HG03354 (cell line): ENCODE results near the gene CIBAR2.
A peak's percentile ranks its signal among the peaks of the same experiment; 100 is the strongest.
"Not testable (repeated sequence)": the region's sequence is repeated elsewhere in the genome, so short reads cannot be mapped to it uniquely, and the experiment has no call there.

Source experiments
- ATAC-seq: cut with Tn5 transposase; IDR thresholded peaks from one replicate; pipeline ENCODE4 v1.9.1; 2021; ENCODE audit warnings: mild to moderate bottlenecking; ENCODE audit not compliant: unreplicated experiment, poor library complexity, severe bottlenecking

CIBAR2 gene

GRCh38 chr16:85068746-85069145 is 43.5 kb downstream of the CIBAR2 start:
- ATAC-seq: no peak

GRCh38 chr16:85067426-85067825 is 44.8 kb downstream of the CIBAR2 start:
- ATAC-seq: no peak

- ATAC-seq: no peak
Observed at GRCh38 chr16:85067024-85067423, 45.2 kb downstream of the CIBAR2 start.

GRCh38 chr16:85066346-85066885 is 45.9 kb downstream of the CIBAR2 start:
- no peak for ATAC-seq

- ATAC-seq: no peak
Observed at GRCh38 chr16:85065099-85065498, 47.2 kb downstream of the CIBAR2 start.

GRCh38 chr16:85064186-85064585 is 48.1 kb downstream of the CIBAR2 start:
- no peak for ATAC-seq

GRCh38 chr16:85062845-85063244 is 49.4 kb downstream of the CIBAR2 start:
- no peak for ATAC-seq

GRCh38 chr16:85062323-85062722 is 49.9 kb downstream of the CIBAR2 start:
- ATAC-seq: no peak

- no peak for ATAC-seq
Observed at GRCh38 chr16:85061566-85061965, 50.7 kb downstream of the CIBAR2 start.

GRCh38 chr16:85058909-85059308 is 53.4 kb downstream of the CIBAR2 start:
- ATAC-seq: no peak

GRCh38 chr16:85057948-85058347 is 54.3 kb downstream of the CIBAR2 start:
- ATAC-seq: no peak

- no peak for ATAC-seq
Observed at GRCh38 chr16:85057212-85057889, 54.9 kb downstream of the CIBAR2 start.

GRCh38 chr16:85056211-85056748 is 56.0 kb downstream of the CIBAR2 start:
- ATAC-seq: no peak

GRCh38 chr16:85055493-85056210 is 56.6 kb downstream of the CIBAR2 start:
- ATAC-seq: peak; percentile 86

- ATAC-seq: no peak
Observed at GRCh38 chr16:85054948-85055492, 57.3 kb downstream of the CIBAR2 start.

- not testable (repeated sequence) for ATAC-seq
Observed at GRCh38 chr16:85054321-85054720, 58.0 kb downstream of the CIBAR2 start.

GRCh38 chr16:85052536-85052935 is 59.7 kb downstream of the CIBAR2 start:
- ATAC-seq: no peak

- ATAC-seq: no peak
Observed at GRCh38 chr16:85051683-85052082, 60.6 kb downstream of the CIBAR2 start.

- ATAC-seq: no peak
Observed at GRCh38 chr16:85051067-85051581, 61.1 kb downstream of the CIBAR2 start.

GRCh38 chr16:85049706-85050305 is 62.5 kb downstream of the CIBAR2 start:
- no peak for ATAC-seq
